Heart left ventricle (tissue), 16 donors: Measurements from ENCODE around the gene HIVEP2. TPM values are rescaled to one million over a fixed set of nuclear protein-coding genes. Genes with fewer than 3 reads are reported as not detected.
"Not testable (repeated sequence)": the region's sequence is repeated elsewhere in the genome, so short reads cannot be mapped to it uniquely, and the experiment has no call there.

ENCODE experiments used
- ATAC-seq, 4 donors: fragments of 200-7000 bp; cut with Tn5 transposase; one replicate each; pipeline ENCODE4 v1.9.1; 2020 to 2022; ENCODE audit warnings: moderate library complexity in 4 of 4, mild to moderate bottlenecking in 3 of 4, moderate number of reproducible peaks in 1 of 4
- DNase-seq, 5 donors: peaks; one replicate each; pipeline ENCODE4 v3.0.0-alpha.2; 2020
- H3K27ac ChIP-seq, 12 donors: fragments of 200-600 bp; sonication (generic) in 4 of 12; one replicate each; pipeline versions ENCODE4 v1.5.0 to v1.8.0; 2016 to 2022; ENCODE audit warnings: mild to moderate bottlenecking in 2 of 12
- H3K27me3 ChIP-seq, 9 donors: fragments of 200-600 bp; sonication (generic) in 2 of 9; one replicate each; pipeline versions ENCODE4 v1.5.1 to v1.8.0; 2016 to 2022; ENCODE audit warnings: mild to moderate bottlenecking in 3 of 9
- H3K36me3 ChIP-seq, 9 donors: fragments of 200-600 bp; sonication (generic) in 2 of 9; one replicate each; pipeline versions ENCODE4 v1.5.0 to v1.8.0; 2018 to 2022; ENCODE audit warnings: mild to moderate bottlenecking in 2 of 9
- H3K4me1 ChIP-seq, 12 donors: fragments of 200-600 bp; sonication (generic) in 4 of 12; one replicate each; pipeline versions ENCODE4 v1.5.0 to v1.8.0; 2016 to 2022; ENCODE audit warnings: mild to moderate bottlenecking in 3 of 12
- H3K4me3 ChIP-seq, 12 donors: fragments of 200-600 bp; sonication (generic) in 4 of 12; one replicate each; pipeline versions ENCODE4 v1.5.0 to v1.8.0; 2017 to 2022; ENCODE audit warnings: mild to moderate bottlenecking in 9 of 12, moderate library complexity in 4 of 12
- H3K9me3 ChIP-seq, 12 donors: fragments of 200-600 bp; sonication (generic) in 4 of 12; one replicate each; pipeline versions ENCODE4 v1.5.0 to v1.8.0; 2016 to 2022; ENCODE audit warnings: mild to moderate bottlenecking in 1 of 12
- CTCF ChIP-seq, 12 donors: fragments of 200-600 bp; sonication (generic) in 4 of 12; IDR thresholded peaks; one replicate each; pipeline versions ENCODE4 v1.5.0 to v1.8.0; 2018 to 2022; ENCODE audit warnings: antibody characterized with exemption in 12 of 12, mild to moderate bottlenecking in 5 of 12
- POLR2A ChIP-seq, 2 donors: fragments of 450-650 bp; IDR thresholded peaks; one replicate each; pipeline ENCODE4 v1.6.1; 2017; ENCODE audit warnings: antibody characterized with exemption in 2 of 2, mild to moderate bottlenecking in 2 of 2, moderate library complexity in 2 of 2
- WGBS, 4 donors: extraction: QIAGEN DNeasy Blood & Tissue Kit in 2 of 4; methylation state at CpG; one replicate each; pipeline versions ENCODE4 v1.1.5 to v1.1.7; 2013 to 2018; 5-methylcytosine and 5-hydroxymethylcytosine counted together
- intact Hi-C, 10 donors: fragments of 100-400 bp; cut with DNase I; formaldehyde crosslinking; loops; one replicate each; pipeline versions ENCODE4 v1.11.1 to v1.14.2; 2022
- polyA plus RNA-seq, 2 donors: library from polyadenylated mRNA; stranded (reverse); fragments of 200-250 nt; gene quantifications; one replicate each; pipeline ENCODE4 v1.2.3, GENCODE V29; 2013
- total RNA-seq, 9 donors: library from RNA; depleted of rRNA in 2 of 9; stranded (reverse); fragments of >200 nt in 2 of 9; fragmentation: NEBNext Ultra II Directional in 3 of 9; extraction: Animal tissue kit (Norgen Biotek cat#: 25700) in 3 of 9; gene quantifications; one replicate each; pipeline versions ENCODE4 v1.1.0 to v1.2.4, GENCODE V29; 2016 to 2023
- donor health status: ischemic (EF 13 %, LVEDD 7.1; RV severe dilation, severe dysfunction).
- donor health status: healthy with polysubstance abuse.
- donor health status: DM: no; HTN: yes; CAD: no.
- donor health status: DM: no; HTN: no; CAD: no.
- donor health status: ischemic (EF 25% LVEDD 6.9; RV normal size, moderate dysfunction).
- donor health status: ischemic (EF 25% LVEDD 5.7; RV mildly dilated, moderate dysfunction).
- donor health status: healthy.
- donor health status: DM: yes; HTN: yes; CAD: no.
- donor health status: ischemic (EF 35%, LVEDD 5.7; RV mildly dilated, moderate dysfunction).
- donor health status: nonischemic (EF 11% LVEDD 7.7; RV severe dilation, severe dysfunction).
- donor health status: DM: yes; HTN: yes; CAD: no.
- donor health status: PGD.
- donor health status: ischemic (EF 29% LVEDD 5.4; RV normal size, mild dysfunction).
- donor health status: nonischemic (EF 23%, LVEDD 6.1; RV moderate dilation, normal function).

The HIVEP2 gene
- total and polyA plus RNA-seq, 11 donors = 2.7 to 31.2 (median 20.4) TPM

GRCh38 chr6:142985281-142985680 is 40.3 kb upstream of the HIVEP2 start:
- no peak overlapping the region for H3K27ac ChIP-seq
- intact Hi-C loops = no loop called here
- no peaks in the 10 kb centered on the region for H3K36me3 ChIP-seq
- no peak for ATAC-seq
- DNase-seq = no peak
- no peaks in the 10 kb centered on the region for H3K4me1 ChIP-seq
- H3K9me3 ChIP-seq = peaks cover 0 to 25% (median 0%) of the 10 kb centered on the region in 12 donors
- H3K4me3 ChIP-seq = no peak overlapping the region
- 46 to 57% (median 51%) methylated on average over 2 of the region's 2 CpGs for WGBS, 4 donors
- H3K27me3 ChIP-seq = no peaks in the 10 kb centered on the region
- TF ChIP-seq CTCF (IDR thresholded peaks at IDR 0.05) (no peak), POLR2A (IDR thresholded peaks at IDR 0.05) (no peak)

- Histone ChIP-seq H3K36me3 (no peaks in the 10 kb centered on the region), H3K27me3 (no peaks in the 10 kb centered on the region), H3K4me1 (no peaks in the 10 kb centered on the region), H3K9me3 (peaks cover 0 to 31% (median 0%) of the 10 kb centered on the region in 12 donors), H3K27ac (no peak overlapping the region), H3K4me3 (no peak overlapping the region)
- ATAC-seq = no peak
- TF ChIP-seq CTCF (IDR thresholded peaks at IDR 0.05) (no peak), POLR2A (IDR thresholded peaks at IDR 0.05) (no peak)
- intact Hi-C loops = no loop called here
- 83 to 94% (median 94%) methylated on average over 3 of the region's 3 CpGs for WGBS, 4 donors
- no peak for DNase-seq
Measured at GRCh38 chr6:142984386-142984785, 39.4 kb upstream of the HIVEP2 start.

GRCh38 chr6:142975365-142975764 is 30.4 kb upstream of the HIVEP2 start:
- H3K36me3 ChIP-seq = no peaks in the 10 kb centered on the region
- H3K4me1 ChIP-seq = peaks cover 0 to 3% (median 0%) of the 10 kb centered on the region in 12 donors
- intact Hi-C loops = no loop called here
- WGBS, 4 donors = 76 to 83% (median 79%) methylated on average over 1 to 3 of the region's 3 CpGs
- no peak overlapping the region for H3K4me3 ChIP-seq
- no peak for ATAC-seq
- H3K27me3 ChIP-seq = no peaks in the 10 kb centered on the region
- no peak overlapping the region for H3K27ac ChIP-seq
- H3K9me3 ChIP-seq = peaks cover 0 to 12% (median 0%) of the 10 kb centered on the region in 12 donors
- no peak for TF ChIP-seq POLR2A (IDR thresholded peaks at IDR 0.05)
- TF ChIP-seq CTCF (IDR thresholded peaks at IDR 0.05) = no peak
- no peak for DNase-seq

GRCh38 chr6:142970941-142971340 is 26.0 kb upstream of the HIVEP2 start:
- H3K27me3 ChIP-seq, H3K36me3 ChIP-seq, H3K4me1 ChIP-seq, ATAC-seq, H3K9me3 ChIP-seq, DNase-seq, H3K4me3 ChIP-seq, H3K27ac ChIP-seq, intact Hi-C loops: not testable (repeated sequence)
- 86 to 95% (median 94%) methylated on average over 3 of the region's 3 CpGs for WGBS, 4 donors

GRCh38 chr6:142968601-142969000 is 23.6 kb upstream of the HIVEP2 start:
- no peaks in the 10 kb centered on the region for H3K27me3 ChIP-seq
- intact Hi-C loops = loop anchor here in 1 of 10 donors (10.0 kb wide), 1 partner anchor 46 kb away; no protein-coding TSS in a partner anchor
- H3K4me3 ChIP-seq = no peak overlapping the region
- H3K27ac ChIP-seq = no peak overlapping the region
- H3K36me3 ChIP-seq = no peaks in the 10 kb centered on the region
- H3K9me3 ChIP-seq = peaks cover 0 to 8% (median 0%) of the 10 kb centered on the region in 12 donors
- ATAC-seq = no peak
- no peaks in the 10 kb centered on the region for H3K4me1 ChIP-seq
- no peak for DNase-seq
- TF ChIP-seq CTCF (IDR thresholded peaks at IDR 0.05) = no peak
- TF ChIP-seq POLR2A (IDR thresholded peaks at IDR 0.05) = no peak
